Testis (tissue), 3 donors: ENCODE measurements around the gene DNMBP. TPM values are rescaled to one million over a fixed set of nuclear protein-coding genes. Genes with fewer than 3 reads are reported as not detected.

Experiments used
- DNase-seq: peaks from one replicate; pipeline ENCODE4 v3.0.0-alpha.2; 2019
- H3K27ac ChIP-seq, 2 donors: fragments of 200-600 bp; sonication (generic); one replicate each; pipeline ENCODE4 v1.5.1; 2019
- H3K27me3 ChIP-seq: fragments of 200-600 bp; sonication (generic); one replicate; pipeline ENCODE4 v1.5.1; 2019
- H3K36me3 ChIP-seq: fragments of 200-600 bp; sonication (generic); one replicate; pipeline ENCODE4 v1.5.1; 2017; ENCODE audit warnings: low read depth; ENCODE audit errors: missing control alignments
- H3K4me1 ChIP-seq: fragments of 200-600 bp; sonication (generic); one replicate; pipeline ENCODE4 v1.5.1; 2019
- H3K4me3 ChIP-seq, 2 donors: fragments of 200-600 bp; sonication (generic); one replicate each; pipeline ENCODE4 v1.5.1; 2017 to 2019
- H3K9me3 ChIP-seq: fragments of 200-600 bp; sonication (generic); one replicate; pipeline ENCODE4 v1.5.1; 2017
- CTCF ChIP-seq, 3 experiments: fragments of 450-650 bp in 2 of 3; fragments of 200-600 bp in 1 of 3; sonication (generic) in 1 of 3; IDR thresholded peaks; one replicate each; pipeline ENCODE4 v1.5.1; 2016 to 2019; ENCODE audit warnings: antibody characterized with exemption in 3 of 3, mild to moderate bottlenecking in 2 of 3, moderate library complexity in 1 of 3
- POLR2A ChIP-seq: fragments of 450-650 bp; IDR thresholded peaks from one replicate; pipeline ENCODE4 v1.6.1; 2017; ENCODE audit warnings: antibody characterized with exemption, mild to moderate bottlenecking, moderate library complexity
- WGBS, 2 donors: methylation state at CpG; one replicate each; pipeline ENCODE4 v1.1.5; 2018; 5-methylcytosine and 5-hydroxymethylcytosine counted together
- intact Hi-C: fragments of 100-400 bp; cut with DNase I; formaldehyde crosslinking; loops from one replicate; pipeline ENCODE4 v1.15.1; 2023; ENCODE audit warnings: low total_unique reads
- polyA plus RNA-seq: library from polyadenylated mRNA; stranded (reverse); fragments of 350-450 nt; fragmentation: Illumina TruSeq; extraction: RNeasy Lipid Tissue Mini Kit (QIAGEN cat#74804); gene quantifications from one replicate; pipeline ENCODE4 v1.2.3, GENCODE V29; 2014; ENCODE audit warnings: low read depth, low replicate concordance; ENCODE audit not compliant: insufficient read depth
- total RNA-seq, 2 donors: library from RNA; depleted of rRNA; stranded (reverse); fragments of >200 nt; gene quantifications; one replicate each; pipeline ENCODE4 v1.2.3, GENCODE V29; 2016

The DNMBP gene
- total and polyA plus RNA-seq, 3 donors from 2014 or later, result 20.8 to 36.0 (median 33.4) TPM

- intact Hi-C loops, result no loop called here
- TF ChIP-seq CTCF (IDR thresholded peaks at IDR 0.05) (no peak), POLR2A (no peak)
- peak; percentile 75 for DNase-seq
- H3K9me3 ChIP-seq, result no peaks in the 10 kb centered on the region
- peaks cover 11% of the 10 kb centered on the region for H3K4me1 ChIP-seq
- H3K27me3 ChIP-seq, result no peaks in the 10 kb centered on the region
- no peak overlapping the region for H3K4me3 ChIP-seq
- H3K27ac ChIP-seq, result peak overlapping the region; percentile 31 to 52
- WGBS, 2 donors, result 44 to 51% methylated on average over 19 of the region's 19 CpGs
- H3K36me3 ChIP-seq, result no peaks in the 10 kb centered on the region
Observed at GRCh38 chr10:99880080-99880835, 129.5 kb downstream of the DNMBP start.

- no peak overlapping the region for H3K4me3 ChIP-seq
- H3K4me1 ChIP-seq, result peaks cover 8% of the 10 kb centered on the region
- no peak for TF ChIP-seq POLR2A
- TF ChIP-seq CTCF (IDR thresholded peaks at IDR 0.05), result no peak
- WGBS, 2 donors, result 86 to 88% methylated on average over 5 of the region's 5 CpGs
- no peaks in the 10 kb centered on the region for H3K9me3 ChIP-seq
- DNase-seq, result no peak
- H3K36me3 ChIP-seq, result no peaks in the 10 kb centered on the region
- no peaks in the 10 kb centered on the region for H3K27me3 ChIP-seq
- no peak overlapping the region for H3K27ac ChIP-seq
- intact Hi-C loops, result no loop called here
Observed at GRCh38 chr10:99875473-99875872, 134.3 kb downstream of the DNMBP start.

- no peaks in the 10 kb centered on the region for H3K27me3 ChIP-seq
- WGBS, 2 donors, result 68 to 84% methylated on average over 9 of the region's 9 CpGs
- H3K27ac ChIP-seq, result no peak overlapping the region
- H3K4me3 ChIP-seq, result no peak overlapping the region
- no peak for DNase-seq
- H3K36me3 ChIP-seq, result no peaks in the 10 kb centered on the region
- no peaks in the 10 kb centered on the region for H3K9me3 ChIP-seq
- no peaks in the 10 kb centered on the region for H3K4me1 ChIP-seq
- intact Hi-C loops, result loop anchor here (5.0 kb wide), 1 partner anchor 73 kb away; no protein-coding TSS in a partner anchor
- TF ChIP-seq POLR2A, result no peak
- no peak for TF ChIP-seq CTCF (IDR thresholded peaks at IDR 0.05)
Observed at GRCh38 chr10:99874341-99875085, 135.2 kb downstream of the DNMBP start.

- TF ChIP-seq CTCF (IDR thresholded peaks at IDR 0.05) (no peak), POLR2A (no peak)
- no peaks in the 10 kb centered on the region for H3K4me1 ChIP-seq
- H3K36me3 ChIP-seq, result no peaks in the 10 kb centered on the region
- no peaks in the 10 kb centered on the region for H3K9me3 ChIP-seq
- H3K27ac ChIP-seq, result no peak overlapping the region
- no peak overlapping the region for H3K4me3 ChIP-seq
- DNase-seq, result no peak
- intact Hi-C loops, result loop anchor here (5.0 kb wide), 1 partner anchor 73 kb away; no protein-coding TSS in a partner anchor
- no peaks in the 10 kb centered on the region for H3K27me3 ChIP-seq
- 95 to 96% methylated on average over 5 of the region's 5 CpGs for WGBS, 2 donors
Observed at GRCh38 chr10:99873846-99874245, 135.9 kb downstream of the DNMBP start.
